Epithelial cell of proximal tubule (primary cell): ENCODE data around the gene SFMBT1. TPM values are rescaled to one million over a fixed set of nuclear protein-coding genes. Genes with fewer than 3 reads are reported as not detected.
A peak's percentile ranks its signal among the peaks of the same experiment; 100 is the strongest.

Source experiments
- DNase-seq: peaks from one replicate; pipeline ENCODE4 v3.0.0-alpha.2; 2011; ENCODE audit warnings: low read depth
- H3K4me3 ChIP-seq: 2 replicates; pipeline ENCODE4 v1.5.1; 2011; ENCODE audit warnings: low read depth, mild to moderate bottlenecking, low read length
- CTCF ChIP-seq: conservative IDR thresholded peaks from 2 replicates; pipeline ENCODE4 v1.5.1; 2012; ENCODE audit warnings: low read depth, mild to moderate bottlenecking, low read length
- total RNA-seq: library from RNA; depleted of rRNA; stranded (reverse); fragments of >200 nt; gene quantifications from 2 replicates; pipeline ENCODE4 v1.2.3, GENCODE V29; 2015

Gene SFMBT1
- total RNA-seq, 1 donor from 2014 or later, result 1.8 TPM

GRCh38 chr3:52939600-52939999 lies 106.3 kb downstream of the SFMBT1 start:
- TF ChIP-seq CTCF, result no peak
- H3K4me3 ChIP-seq, result no peak overlapping the region
- DNase-seq, result no peak

GRCh38 chr3:52934630-52935530 lies 111.0 kb downstream of the SFMBT1 start:
- no peak overlapping the region for H3K4me3 ChIP-seq
- no peak for DNase-seq
- TF ChIP-seq CTCF, result peak; percentile 82

GRCh38 chr3:52931889-52932288 lies 114.0 kb downstream of the SFMBT1 start:
- no peak overlapping the region for H3K4me3 ChIP-seq
- no peak for DNase-seq
- peak; percentile 18 for TF ChIP-seq CTCF

GRCh38 chr3:52931328-52931727 lies 114.5 kb downstream of the SFMBT1 start:
- TF ChIP-seq CTCF, result no peak
- no peak overlapping the region for H3K4me3 ChIP-seq
- no peak for DNase-seq

- no peak overlapping the region for H3K4me3 ChIP-seq
- DNase-seq, result no peak
- TF ChIP-seq CTCF, result no peak
Observed at GRCh38 chr3:52930748-52931147, 115.1 kb downstream of the SFMBT1 start.

GRCh38 chr3:52926554-52926953 lies 119.3 kb downstream of the SFMBT1 start:
- TF ChIP-seq CTCF, result no peak
- H3K4me3 ChIP-seq, result no peak overlapping the region
- no peak for DNase-seq
